ENCODE measurements around the gene MALL.
"Not testable (repeated sequence)": the region's sequence is repeated elsewhere in the genome, so short reads cannot be mapped to it uniquely, and the experiment has no call there.

Gene MALL

DNA sequence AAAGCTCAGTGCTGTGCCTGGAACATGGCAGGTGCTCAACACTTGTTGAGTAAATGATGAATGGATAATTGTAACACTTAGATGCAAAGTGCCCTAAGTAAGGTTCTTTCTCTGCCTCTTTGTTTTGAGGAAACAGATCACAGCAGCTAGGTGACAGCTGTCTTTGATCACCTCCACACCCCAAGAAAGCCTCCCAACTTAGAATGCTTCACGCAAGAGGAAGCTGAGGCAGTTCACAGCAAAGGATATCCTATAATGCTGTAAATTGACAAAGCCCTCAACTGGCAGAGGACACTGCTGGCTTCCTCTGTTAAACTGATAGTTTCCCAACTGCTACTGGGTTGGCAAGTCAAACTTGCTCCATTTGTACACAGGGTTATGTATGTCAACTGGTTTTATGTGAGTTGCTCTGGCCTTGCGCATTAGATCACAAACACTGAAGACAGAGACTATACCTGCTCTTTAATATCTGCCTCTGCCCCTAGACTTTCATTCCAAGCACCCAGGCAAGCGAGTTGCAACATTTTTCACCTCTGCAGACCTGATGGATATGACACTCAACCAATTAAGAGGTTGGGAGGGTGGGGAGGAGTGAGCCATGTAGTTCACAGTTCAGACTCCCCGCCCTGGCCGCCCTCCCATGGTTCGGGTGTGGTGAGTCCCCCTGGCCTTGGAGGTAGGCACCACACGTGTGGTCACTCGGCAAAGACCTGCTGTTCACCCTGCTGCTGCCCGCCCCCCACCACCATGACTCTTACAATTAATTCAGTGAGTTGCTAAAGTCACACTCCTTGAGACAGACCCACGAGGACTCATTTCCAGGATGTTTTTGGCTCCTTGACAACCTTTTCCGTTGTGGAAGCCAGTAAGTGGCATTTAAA, 4.8 kb upstream of the MALL start:
- DNase-seq (ENCODE audit: low read depth in 2 of 2) = no peak

DNA sequence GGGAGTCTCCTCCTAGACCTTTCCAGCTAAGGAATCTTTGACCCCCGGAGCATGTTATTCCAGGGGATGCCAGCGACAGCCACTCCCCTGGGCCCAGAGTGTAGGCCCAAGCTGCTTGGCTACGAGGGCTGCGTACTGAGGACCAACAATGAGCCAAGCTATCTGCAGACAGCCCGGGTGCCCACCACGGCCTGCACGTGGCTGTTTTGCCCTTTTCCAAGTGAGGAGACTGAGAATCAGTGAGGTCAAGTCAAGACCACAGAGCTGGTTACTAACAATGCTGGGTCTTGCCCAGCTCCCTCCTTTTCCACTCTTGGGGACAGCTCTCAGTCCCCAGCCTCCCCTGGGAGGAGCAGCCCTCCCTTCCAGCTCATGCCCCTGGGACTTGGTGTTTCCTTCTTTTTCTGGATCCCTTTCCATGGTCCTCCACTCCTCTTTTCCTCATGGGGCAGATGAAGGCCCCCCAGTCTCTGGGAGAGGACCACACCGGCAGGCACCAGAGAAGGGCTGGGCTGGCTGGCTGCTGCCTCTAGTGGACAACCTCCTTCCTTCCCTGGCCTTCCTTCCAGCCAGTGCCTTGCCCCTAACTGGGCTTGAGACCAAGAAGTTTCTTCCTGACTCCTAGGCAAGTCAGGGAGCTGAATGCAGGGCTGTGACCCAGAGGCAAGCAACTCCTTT, 550 bp upstream of the MALL start:
- DNase-seq (ENCODE audit: low read depth in 2 of 2) = no peak

DNA sequence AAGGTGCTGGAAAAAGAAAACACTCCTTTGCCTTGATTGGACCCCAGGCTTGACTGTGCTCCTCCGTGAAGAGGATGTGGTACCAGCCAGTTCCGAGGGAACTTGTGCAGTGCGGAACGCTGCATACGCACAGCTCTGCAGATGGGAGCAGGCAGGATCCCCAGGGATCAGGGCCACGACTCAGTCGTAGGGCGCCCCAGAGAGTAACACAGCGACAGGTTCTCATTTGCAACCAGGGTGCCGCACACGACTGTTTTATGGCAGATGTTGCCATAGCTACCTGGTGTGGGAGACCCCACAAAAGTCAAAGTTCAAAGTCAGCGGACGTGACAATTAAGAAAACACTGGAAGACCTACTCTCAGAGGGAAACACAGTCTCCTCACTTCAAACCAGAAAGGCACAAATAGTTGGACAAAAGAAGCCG, 779 bp downstream of the MALL start:
- no peak for DNase-seq (ENCODE audit: low read depth in 2 of 2)

DNA sequence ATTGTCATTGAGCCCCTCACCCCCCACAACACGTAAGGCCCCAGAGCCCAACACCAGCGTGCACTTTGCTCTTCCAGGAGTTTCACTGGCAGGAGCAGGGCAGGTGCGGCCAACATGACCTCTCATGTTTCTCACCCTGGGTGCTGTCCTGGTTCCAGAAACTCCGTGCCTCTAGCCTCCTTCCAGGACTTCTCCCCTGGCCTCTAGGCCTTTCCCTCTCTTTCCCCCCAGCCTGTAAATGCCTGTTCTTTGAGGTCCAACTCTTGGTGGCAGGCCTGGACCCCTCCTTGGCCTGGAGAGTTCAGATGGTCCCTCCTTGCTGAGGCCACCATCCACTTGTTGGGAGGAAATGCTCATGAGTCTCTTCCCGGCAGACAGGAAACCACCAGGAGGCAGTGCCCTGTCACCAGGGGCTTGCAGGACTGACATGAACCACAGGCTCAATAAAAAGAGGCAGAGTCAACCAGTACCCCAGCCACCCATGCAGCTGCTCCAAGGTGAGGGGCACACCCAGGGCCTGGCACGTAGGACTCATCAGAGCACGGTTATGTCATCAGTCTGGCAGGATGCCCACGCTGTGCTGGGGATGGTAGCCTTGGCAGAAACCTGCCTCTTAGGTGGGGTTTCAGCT, 1.5 kb downstream of the MALL start:
- no peak for DNase-seq (ENCODE audit: low read depth in 2 of 2)

DNA sequence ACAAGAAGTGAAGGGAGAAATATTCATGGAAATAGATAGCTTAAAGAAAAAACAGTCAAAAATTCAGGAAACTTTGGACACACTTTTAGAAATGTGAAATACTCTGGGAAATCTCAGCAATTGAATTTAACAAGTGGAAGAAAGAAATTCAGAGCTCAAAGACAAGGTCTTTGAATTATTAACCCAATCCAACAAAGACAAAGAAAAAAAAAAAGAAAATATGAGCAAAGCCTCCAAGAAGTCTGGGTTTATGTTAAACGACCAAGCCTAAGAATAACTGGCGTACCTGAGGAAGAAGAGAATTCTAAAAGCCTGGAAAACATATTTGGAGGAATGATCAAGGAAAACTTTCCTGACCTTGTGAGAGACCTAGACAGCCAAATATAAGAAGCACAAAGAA, 7.3 kb downstream of the MALL start:
- DNase-seq (ENCODE audit: low read depth in 2 of 2) = not testable (repeated sequence)

DNA sequence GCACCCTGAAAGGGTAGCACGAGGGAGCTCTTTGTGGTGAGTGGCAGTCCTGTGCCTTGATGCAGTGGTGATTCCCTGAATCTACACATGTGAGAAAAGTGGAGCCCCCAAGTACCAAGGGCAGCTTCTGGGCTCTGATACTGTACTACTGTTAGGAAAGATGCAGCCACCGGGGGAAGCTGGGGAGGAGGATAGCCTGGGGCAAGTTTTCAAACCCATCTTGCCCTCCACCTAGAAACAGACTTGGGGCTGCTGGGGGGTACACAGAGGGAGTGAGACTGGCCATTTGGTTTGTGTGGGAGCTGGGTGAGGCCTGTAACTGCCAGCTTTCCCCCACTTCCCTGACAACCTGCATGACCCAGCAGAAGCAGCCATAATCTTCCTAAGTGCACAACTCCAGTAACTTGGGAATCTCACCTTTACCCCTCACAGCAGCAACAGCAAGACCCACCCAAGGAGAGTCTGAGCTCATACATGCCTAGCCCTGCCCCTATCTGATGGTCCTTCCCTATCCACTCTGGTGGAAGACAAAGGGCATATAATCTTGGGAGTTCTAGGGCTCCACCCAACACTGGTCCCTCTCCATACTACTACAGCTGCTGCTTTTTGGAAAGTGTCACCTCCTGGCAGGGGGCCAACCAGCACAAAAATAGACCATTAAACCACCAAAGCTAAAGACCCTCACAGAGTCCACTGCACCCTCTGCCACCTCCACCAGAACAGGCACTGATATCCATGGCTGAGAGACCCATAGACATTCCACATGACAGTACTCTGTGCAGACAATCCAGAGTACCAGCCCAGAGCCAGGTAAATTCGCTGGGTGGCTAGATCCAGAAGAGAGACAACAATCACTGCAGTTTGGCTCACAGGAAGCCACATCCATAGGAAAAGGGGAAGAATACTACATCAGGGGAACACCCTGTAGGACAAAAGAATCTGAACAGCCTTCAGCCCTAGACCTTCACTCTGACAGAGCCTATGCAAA, 8.2 kb downstream of the MALL start:
- no peak for DNase-seq (ENCODE audit: low read depth in 2 of 2)

DNA sequence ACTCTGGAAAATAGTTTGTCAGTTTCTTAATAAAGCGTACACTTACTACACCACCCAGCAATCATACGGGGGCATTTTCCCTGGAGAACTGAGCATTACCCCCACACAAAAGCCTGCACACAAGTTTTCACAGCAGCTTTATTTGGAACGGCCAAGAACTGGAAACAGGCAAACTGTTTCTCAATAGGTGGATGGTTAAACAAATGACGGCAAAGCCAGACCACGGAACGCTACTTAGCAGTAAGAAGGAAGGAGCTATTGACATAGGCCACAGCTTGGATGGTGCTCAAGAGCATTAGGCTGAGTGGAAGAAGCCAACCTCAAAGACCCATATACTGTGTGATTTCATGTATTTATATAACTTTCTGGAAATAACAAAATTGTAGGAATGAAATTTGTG, 9.0 kb downstream of the MALL start:
- no peak for DNase-seq (ENCODE audit: low read depth in 2 of 2)

DNA sequence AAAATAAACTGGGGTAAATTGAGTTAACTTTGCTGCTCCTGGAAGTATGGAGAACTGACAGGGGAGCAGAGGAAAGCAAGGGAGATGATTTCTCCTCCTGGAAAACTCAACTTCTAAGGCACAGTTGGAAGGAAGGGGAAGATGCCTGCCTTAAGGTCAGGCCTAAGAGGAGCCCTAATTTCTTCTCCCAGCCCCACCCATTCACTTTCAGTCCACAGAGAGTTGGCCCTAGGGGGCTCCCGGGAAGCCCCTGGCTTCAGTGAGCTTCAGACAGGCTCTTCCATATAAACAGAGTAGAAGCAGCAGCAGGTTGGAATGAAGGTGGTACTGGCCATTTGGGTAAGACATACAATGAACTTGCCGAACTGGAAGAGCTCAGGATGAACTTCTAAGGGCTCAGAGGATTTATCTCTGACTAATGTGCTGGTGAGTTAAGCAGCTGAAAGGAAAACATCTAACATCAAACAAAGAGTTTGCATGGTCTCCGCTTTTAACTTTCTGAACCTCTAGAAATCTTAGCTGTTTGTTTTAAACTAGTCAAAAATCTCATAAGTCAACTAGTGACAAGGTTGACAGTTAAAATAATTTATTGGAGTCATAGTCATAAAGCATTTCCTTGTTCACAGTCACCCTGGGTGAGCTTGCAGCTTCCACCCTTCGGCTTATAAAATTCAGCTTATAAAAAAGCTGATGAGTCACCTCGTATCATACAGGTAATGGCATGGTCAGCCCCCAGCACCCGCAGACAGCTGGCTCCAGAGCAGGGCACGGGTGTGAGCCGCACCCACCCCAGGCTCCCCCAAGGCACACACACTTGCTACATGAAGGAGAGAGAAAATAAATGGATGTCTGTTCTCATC, 9.8 kb downstream of the MALL start:
- DNase-seq (ENCODE audit: low read depth in 2 of 2) = no peak

DNA sequence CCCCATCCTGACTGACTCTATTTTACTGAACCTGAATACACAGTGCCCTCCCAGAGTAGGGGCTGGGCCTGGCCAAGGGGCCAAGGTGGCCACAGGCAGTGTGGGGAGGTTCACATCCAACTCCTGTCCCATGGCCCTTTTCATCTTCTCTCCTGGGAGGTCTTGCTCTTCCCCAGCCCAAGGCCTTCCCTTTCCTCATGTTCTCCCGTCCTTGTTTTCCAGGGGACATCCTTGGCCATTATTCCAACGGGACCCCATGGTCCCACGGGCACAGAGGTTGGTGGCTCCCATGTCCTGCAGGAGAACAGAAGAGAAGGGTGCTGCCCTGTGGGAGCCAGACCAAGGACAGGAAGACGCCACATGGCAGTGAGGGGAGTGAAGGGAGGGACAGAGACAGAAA, 10.4 kb downstream of the MALL start:
- DNase-seq (ENCODE audit: low read depth in 2 of 2) = no peak

DNA sequence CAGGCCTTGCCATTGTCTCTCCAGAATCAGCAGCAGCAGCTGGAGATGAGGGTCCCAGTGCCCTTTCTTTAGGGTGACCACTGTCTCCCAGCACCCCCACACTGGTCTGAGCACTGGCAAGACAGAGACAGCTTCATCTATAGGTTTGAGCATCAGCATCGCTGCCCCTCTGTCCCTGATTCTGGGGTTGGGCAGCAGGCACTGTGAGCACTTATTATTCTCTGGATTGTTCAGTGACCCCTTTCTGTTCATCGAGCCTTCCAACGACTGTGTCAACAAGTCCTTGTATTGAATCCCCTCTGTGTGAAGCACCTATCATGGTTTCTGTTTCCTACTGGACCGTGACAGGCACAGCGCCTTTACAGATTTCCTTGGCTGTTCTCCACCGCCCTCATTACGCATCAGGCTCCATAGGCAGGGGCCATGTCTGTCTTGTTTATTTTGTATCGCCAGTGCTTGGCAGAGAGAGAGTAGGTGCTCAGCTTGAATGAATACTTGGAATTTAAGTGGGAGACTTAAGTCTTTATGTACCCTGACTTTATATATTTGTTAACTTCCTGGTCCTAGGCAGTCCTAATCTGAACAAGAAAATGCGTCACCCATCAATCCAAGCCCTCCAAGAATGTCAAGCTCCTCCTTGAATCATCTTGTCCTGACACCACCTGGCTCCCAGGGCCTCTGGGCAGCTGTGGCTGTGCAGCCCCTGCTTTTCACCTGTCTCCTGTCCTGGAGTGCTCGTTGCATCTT, 11.4 kb downstream of the MALL start:
- no peak for DNase-seq (ENCODE audit: low read depth in 2 of 2)

DNA sequence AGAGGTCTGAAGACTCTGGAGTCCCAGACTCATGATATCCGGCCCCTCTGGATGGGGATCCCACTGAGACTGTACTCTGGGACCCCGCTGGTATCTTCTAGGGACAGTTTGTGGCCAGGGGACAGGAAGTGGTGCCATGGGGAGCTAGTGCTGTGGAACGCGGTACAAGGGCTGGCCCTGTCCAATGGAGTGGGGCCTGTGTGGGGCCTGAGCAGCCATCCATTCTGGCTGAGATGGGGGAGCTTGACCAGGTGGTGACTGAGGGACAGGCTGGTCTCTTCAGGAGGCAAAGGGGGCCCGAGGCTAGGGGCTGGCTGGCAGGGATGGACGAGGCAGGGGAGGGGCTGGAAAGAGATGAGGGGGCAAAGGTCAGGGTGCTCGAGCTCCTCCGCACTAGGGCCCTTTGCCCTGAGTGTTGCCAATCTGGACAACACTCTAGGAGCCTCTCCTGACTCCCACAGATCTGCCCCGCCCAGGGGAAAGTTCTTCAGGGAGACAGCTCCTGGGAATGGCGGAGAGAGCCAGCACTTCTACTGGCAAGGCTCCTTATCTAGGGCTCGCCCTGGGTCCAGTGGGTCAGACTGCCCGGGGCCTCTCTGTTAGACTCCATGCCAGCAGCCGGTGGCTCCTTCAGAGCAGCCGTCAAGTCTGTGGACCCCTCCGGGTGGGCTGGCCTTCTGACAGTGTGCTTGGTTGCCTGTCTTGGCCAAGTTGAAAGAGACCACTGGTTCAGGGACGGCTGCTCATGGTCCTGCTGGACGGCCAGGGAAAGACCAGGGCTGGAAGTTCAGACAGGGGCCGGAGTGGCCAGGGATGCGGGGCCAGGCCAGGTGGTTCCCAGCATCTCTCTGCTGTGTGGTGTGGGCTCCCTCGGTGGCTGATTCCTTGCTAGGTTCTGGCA, 12.3 kb downstream of the MALL start:
- DNase-seq (ENCODE audit: low read depth in 2 of 2) = no peak

DNA sequence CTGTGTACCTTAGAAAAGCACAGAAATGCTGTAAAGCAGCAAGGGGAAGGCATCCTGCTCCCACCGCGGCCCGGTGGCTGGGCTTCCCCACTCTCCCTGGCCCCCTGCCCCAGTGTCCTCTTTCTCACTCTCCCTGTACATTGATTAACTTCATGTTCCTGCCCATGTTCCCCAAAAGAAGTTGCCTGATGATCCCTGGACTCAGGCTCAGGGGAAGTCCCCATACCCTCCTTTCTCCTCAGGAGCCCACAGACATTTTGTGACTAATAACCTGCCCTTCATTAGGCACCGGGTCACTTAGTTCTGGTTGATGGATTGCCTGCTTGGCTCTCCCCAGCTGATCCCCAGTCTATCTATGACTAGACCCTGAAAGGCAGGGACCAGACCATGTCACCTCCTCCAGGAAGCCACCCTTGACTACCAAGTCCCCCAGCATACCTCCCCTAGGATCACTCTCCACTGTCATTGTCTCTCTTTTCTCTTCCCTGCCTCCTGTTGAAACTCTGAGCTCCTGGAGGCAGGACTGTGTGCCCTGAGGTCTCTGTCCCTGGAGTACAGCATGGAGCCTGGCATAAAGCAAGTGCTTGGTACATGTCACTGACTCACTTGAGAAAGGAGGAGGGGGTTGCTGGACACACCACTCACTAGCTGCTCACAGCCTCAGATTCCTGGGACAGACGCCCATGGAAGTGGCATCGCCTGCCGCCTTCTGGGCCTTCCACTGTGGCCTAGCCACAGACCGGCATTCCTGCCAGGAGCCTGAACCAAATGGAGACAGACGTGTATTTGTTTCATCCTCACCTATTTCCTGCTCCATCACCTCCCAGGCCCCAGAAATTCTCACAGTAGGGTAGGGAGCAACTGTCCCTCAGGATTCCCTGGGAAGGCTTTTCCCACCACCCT, 13.5 kb downstream of the MALL start:
- no peak for DNase-seq (ENCODE audit: low read depth in 2 of 2)

DNA sequence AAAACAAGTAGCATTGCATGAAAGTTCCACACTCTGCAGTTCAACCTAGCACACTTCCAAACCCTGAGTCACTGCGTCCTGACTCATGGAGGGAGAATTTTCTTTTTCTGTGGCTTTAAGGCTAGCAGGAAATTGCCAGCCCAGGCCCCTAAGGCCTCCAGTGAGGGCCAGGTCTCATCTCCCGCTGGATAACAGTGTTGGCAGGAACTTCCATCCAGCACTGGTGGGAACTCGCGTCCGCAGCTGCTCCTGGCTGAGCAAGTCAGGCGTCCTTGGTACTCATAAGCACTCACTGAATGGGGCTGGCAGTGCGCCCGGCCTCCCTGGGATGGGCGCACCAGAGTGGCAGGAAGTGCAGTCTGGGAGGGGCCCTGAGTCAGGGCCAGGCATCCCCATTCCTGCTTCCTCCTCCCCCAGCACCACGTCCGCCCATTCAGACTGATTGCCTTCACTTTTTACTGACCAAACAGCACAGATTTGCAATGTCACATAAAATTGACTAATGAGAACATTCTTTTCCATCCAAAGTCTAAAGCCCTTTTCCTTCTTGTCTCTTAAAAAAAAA, 14.3 kb downstream of the MALL start:
- DNase-seq (ENCODE audit: low read depth in 2 of 2) = no peak

DNA sequence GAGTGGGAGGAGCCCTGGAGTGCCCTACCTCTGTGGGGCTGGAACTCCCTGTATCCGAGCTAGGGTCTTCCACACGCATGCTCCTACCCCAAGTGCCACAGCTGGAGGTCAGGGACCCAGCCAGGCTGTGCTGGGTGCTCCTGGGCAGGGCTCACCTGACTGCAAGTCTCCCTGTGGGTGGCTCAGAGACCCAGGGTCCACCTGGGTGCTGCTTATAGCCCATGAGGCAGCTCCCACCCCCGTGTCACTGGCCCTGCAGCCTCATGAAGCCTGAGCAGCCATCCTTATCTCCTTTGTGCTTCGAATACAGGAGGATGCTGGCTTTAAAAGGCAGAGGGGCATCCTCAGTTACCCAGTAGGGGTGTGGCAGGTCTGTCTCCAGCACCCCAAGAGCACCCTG, 14.7 kb downstream of the MALL start:
- not testable (repeated sequence) for DNase-seq (ENCODE audit: low read depth in 2 of 2)

DNA sequence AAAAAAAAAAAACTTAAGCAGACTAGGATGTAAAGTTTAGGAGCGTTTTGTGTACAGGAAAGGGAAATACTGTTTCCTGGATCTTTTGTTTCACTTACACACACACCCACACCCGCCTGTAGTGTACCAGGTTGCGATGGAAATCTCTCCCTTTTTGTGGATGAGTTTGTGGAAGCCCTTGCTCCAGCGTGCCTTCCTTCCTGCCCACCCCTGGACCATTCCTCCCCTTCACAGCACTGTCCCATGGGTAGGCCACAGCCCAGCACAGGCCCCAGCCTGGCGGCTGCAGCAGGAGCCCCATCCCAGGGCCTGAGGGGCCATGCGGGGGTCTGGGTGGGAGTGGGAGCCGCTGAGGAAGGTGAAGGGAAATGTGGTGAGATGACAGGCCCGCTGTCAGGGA, 15.1 kb downstream of the MALL start:
- no peak for DNase-seq (ENCODE audit: low read depth in 2 of 2)

DNA sequence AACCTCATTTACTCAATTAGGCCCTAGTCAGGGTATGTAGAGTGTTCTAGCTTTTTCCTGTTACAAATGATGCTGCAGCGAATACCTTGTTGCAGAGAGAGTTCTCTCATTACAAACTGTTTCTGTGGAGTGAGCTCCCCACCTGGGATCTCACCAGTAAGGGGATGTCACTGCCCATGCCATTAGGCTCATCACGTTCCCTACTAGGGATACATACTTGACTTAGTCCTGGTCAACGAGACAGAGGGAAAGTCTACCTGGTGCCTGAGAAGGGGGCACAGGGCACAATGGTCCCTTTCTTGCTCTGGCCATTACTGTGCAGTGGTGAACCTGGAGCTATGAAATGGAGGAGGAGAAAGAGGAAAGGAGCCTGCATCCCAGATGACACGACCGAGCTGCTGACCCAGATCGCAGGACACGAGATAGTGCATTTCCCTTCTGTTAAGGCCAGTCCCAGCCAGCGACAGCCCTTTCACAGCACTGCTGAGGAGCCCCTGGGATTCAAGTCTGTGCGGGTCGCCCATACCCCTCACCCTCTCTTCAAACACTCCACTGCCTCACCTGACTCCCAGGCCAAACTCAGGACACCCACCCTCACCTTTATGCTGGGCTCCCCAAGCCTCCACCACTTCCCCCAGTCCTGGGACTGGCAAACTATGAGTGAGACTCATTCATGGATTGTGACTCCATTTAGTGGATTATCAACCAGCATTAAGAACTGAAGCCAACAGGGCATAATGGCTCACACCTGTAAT, 16.0 kb downstream of the MALL start:
- no peak for DNase-seq (ENCODE audit: low read depth in 2 of 2)

DNA sequence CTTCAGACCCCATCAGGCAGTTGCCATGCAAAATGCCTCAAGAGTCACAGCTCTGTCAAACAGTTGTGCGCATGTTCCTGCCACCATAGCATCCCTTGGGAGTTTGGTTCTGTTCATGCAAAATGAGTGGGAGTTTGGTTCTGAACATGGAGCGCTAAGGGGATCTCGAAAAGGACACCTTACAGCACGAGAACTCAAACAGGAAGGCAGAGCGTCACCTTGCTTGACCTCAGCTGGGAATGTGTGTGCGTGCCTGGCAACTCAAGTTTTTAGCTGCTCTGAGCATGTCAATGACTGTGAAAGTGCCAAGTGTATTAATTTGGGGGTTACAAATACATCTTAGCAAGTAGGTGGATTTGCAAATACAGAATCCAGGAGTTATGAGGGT, 16.6 kb downstream of the MALL start:
- DNase-seq (ENCODE audit: low read depth in 2 of 2) = no peak

Data from stimulated activated CD8-positive, alpha-beta memory T cell treated with anti-CD3 and anti-CD28 coated beads, Interleukin-2, amount 100 ng/mL, for 1 hour (primary cell).